BJ (cell line): ENCODE measurements around the gene ERC1. TPM values are rescaled to one million over a fixed set of nuclear protein-coding genes. Genes with fewer than 3 reads are reported as not detected.
A peak's percentile ranks its signal among the peaks of the same experiment; 100 is the strongest.

Source experiments
- CTCF ChIA-PET: fragments of 350-600 bp; formaldehyde crosslinking; extraction: SDS; loops from one replicate; lab custom pipeline; 2021; ENCODE audit warnings: antibody characterized with exemption, inconsistent platforms; lab: Yijun Ruan, JAX
- POLR2A ChIA-PET: fragments of 300-600 bp; sonication (Branson Sonifier 250); formaldehyde crosslinking; extraction: SDS; loops from one replicate; lab custom pipeline; 2021; ENCODE audit warnings: antibody characterized with exemption; lab: Charles Lee
- DNase-seq: peaks from one replicate; pipeline ENCODE4 v3.0.0-alpha.2; 2011; ENCODE audit warnings: low read depth
- H3K27me3 ChIP-seq: 2 replicates; pipeline ENCODE4 v1.6.0; 2011; ENCODE audit warnings: low read length; ENCODE audit not compliant: control insufficient read depth, insufficient read depth
- H3K36me3 ChIP-seq: 2 replicates; pipeline ENCODE4 v1.5.1; 2011; ENCODE audit warnings: low read length; ENCODE audit not compliant: control insufficient read depth, insufficient read depth
- H3K4me3 ChIP-seq: 2 replicates; pipeline ENCODE4 v1.5.1; 2011; ENCODE audit warnings: low read depth, mild to moderate bottlenecking, control low read depth, low read length
- CTCF ChIP-seq: IDR thresholded peaks from 2 replicates; pipeline ENCODE4 v1.5.1; 2011; ENCODE audit warnings: low read depth, mild to moderate bottlenecking, control low read depth, inconsistent platforms, low read length, moderate library complexity; ENCODE audit not compliant: insufficient read depth
- polyA plus RNA-seq: library from polyadenylated mRNA; depleted of rRNA; stranded (reverse); fragments of >200 nt; gene quantifications from 2 replicates; pipeline ENCODE4 v1.2.3, GENCODE V29; 2011

Gene ERC1
- polyA plus RNA-seq, 1 experiment = 14.5 TPM

GRCh38 chr12:1117371-1117770 lies 126.3 kb downstream of the ERC1 start:
- Histone ChIP-seq H3K36me3 (no peaks in the 10 kb centered on the region), H3K4me3 (no peak overlapping the region), H3K27me3 (no peaks in the 10 kb centered on the region)
- POLR2A ChIA-PET = no interaction called here
- DNase-seq = no peak
- CTCF ChIA-PET = interaction anchor here (0.5 to 4.8 kb wide), 62 partner anchors 8 to 671 kb away, joined by 3 to 85 read pairs (median 4); partner anchors contain the start of genes FBXL14 and RAD52
- TF ChIP-seq CTCF = no peak

- H3K27me3 ChIP-seq = no peaks in the 10 kb centered on the region
- H3K4me3 ChIP-seq = no peak overlapping the region
- ChIA-PET POLR2A (no interaction called here), CTCF (interaction anchor here (0.5 to 4.8 kb wide), 75 partner anchors 8 to 822 kb away, joined by 3 to 85 read pairs (median 4); partner anchors contain the start of genes FBXL14 and RAD52)
- H3K36me3 ChIP-seq = no peaks in the 10 kb centered on the region
- no peak for DNase-seq
- peak; percentile 88 for TF ChIP-seq CTCF
These were observed 127.0 kb downstream of the ERC1 start for GRCh38 chr12:1117970-1118563.

- DNase-seq = no peak
- ChIA-PET POLR2A (no interaction called here), CTCF (interaction anchor here (0.5 kb wide), 2 partner anchors 20 to 398 kb away, joined by 3 read pairs; no protein-coding TSS in a partner anchor)
- no peak for TF ChIP-seq CTCF
- no peak overlapping the region for H3K4me3 ChIP-seq
- no peaks in the 10 kb centered on the region for H3K27me3 ChIP-seq
- no peaks in the 10 kb centered on the region for H3K36me3 ChIP-seq
These were observed 131.8 kb downstream of the ERC1 start for GRCh38 chr12:1122786-1123185.

GRCh38 chr12:1126091-1126490 lies 135.1 kb downstream of the ERC1 start:
- no peak overlapping the region for H3K4me3 ChIP-seq
- no peak for TF ChIP-seq CTCF
- H3K27me3 ChIP-seq = no peaks in the 10 kb centered on the region
- CTCF ChIA-PET = interaction anchor here (0.6 to 0.8 kb wide), 2 partner anchors 8 kb away, joined by 3 read pairs; no protein-coding TSS in a partner anchor
- peaks cover 2% of the 10 kb centered on the region; the same call in 1 of the 2 replicates for H3K36me3 ChIP-seq
- no peak for DNase-seq
- POLR2A ChIA-PET = no interaction called here

- ChIA-PET CTCF (interaction anchor here (0.8 kb wide), 1 partner anchor 9 kb away, joined by 3 read pairs; no protein-coding TSS in a partner anchor), POLR2A (no interaction called here)
- no peak for TF ChIP-seq CTCF
- Histone ChIP-seq H3K4me3 (no peak overlapping the region), H3K27me3 (no peaks in the 10 kb centered on the region), H3K36me3 (peaks cover 2% of the 10 kb centered on the region; the same call in 1 of the 2 replicates)
- no peak for DNase-seq
These were observed 136.0 kb downstream of the ERC1 start for GRCh38 chr12:1127021-1127420.
